Kidney tubule cell (primary cell): Measurements from ENCODE around the gene DPP10.

Experiments
- DNase-seq: peaks from one replicate; pipeline ENCODE4 v3.0.0-alpha.2; 2018; ENCODE audit warnings: low spot score

DPP10 gene

DNA sequence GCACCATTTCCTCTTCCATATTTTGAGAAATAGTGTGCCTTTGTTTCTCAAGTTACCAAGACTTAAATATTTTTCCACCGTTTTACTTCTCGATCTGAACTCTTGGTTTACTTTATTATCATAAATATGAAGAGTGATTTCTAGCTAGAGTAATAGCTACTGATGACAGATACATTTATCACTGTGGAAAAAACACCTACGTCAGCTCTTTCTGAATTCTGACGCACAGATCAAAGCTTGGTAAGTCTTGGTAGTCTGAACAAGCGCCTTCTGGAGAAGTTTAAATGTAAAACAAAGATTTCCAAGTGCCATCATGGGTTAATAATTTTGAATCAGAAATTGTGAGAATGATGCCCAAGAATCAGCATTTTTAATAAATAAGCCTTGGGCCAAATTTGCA, 367.7 kb downstream of the DPP10 start:
- no peak for DNase-seq

DNA sequence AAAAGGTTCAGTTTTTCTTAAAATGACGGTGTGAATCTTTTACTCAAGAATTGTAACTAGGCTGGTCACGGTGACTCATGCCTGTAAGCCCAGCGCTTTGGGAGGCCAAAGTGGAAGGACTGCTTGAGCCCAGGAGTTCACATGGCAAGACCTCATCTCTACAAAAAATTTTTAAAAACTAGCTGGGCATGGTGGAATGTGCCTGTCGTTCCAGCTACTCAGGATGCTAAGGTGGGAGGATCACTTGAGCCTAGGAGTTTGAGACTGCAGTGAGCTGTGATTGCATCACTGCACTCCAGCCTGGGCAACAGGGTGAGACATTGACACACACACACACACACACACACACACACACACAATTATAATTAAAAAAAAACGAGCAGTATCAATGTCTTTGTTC, 369.8 kb downstream of the DPP10 start:
- DNase-seq, result no peak

DNA sequence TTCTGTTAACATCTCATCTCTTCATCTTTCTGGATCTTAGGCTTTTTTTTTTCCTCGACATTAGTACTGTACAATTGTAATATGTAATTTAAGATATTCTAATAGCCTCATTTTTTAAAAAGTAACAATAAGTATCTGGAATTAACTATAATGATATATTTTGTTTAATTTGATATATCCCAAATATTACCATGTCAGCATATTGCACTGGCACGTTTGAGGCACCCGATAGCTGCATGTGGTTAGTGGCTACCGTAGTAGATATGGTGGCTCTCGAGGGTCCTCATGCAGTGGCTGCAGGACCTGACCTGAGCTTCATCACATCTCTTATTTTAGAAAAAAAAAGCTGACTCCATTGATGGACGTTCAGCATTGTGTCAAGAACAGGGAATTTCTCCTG, 371.9 kb downstream of the DPP10 start:
- no peak for DNase-seq

DNA sequence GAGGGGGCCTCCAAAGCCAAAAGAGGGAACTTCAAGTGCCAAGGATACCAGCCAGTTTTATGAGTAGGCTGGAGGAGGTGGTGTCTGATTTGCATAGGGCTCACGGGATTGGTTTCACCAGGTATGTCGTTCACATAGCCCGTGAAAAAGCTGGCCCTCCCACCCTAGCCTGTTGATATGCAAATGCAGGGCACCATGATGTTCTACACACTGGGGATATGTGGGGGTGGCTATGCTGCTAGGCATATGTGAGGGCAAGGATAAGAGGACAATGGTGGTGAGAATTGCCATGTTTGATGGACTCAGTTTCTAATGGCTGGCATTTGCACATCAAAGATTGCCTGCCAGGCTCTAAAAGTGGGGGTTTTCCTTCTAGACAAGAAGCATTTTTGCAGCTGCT, 378.6 kb downstream of the DPP10 start:
- DNase-seq, result no peak

DNA sequence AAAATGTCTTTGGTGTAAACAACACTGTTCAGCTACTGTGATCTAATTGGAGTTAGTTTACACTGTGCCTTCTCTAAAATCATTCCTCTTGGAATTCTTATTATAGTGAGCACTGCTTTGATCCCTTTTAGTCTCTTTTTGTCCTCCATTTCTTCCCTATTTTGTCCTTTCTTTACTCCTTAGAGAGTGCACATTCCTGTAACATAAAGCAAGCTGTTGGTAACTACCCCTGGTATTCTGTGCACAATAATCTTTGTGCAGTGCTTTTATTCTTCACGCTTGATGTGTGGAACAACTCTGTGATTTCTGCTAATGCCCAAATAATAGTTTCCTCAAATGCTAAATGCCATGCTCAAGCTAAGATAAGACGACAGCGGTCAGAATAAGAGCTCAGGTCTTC, 401.5 kb downstream of the DPP10 start:
- no peak for DNase-seq

DNA sequence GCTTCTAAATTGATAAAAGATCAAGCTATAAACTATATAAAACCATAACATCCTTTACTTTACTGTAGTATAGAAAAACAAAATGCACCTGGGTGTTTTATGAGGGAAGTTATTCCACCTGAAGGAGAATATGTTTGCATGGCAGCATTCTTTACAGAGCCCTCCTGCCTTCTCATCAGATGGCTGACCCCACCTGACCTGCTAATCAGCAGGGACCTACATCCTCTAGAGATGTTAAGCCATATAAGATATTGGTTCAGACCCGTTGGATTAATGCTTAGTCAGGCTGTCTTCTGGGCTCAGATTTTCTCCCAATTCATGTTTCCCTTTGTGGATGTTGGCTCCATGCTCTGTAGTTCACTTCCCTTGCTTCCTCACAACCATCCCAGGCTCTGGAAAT, 414.8 kb downstream of the DPP10 start:
- DNase-seq, result no peak

- no peak for DNase-seq
Measured at GRCh38 chr2:114859726-114860510, 417.5 kb downstream of the DPP10 start.

- no peak for DNase-seq
Measured at GRCh38 chr2:114862243-114862642, 419.8 kb downstream of the DPP10 start.

- DNase-seq, result no peak
Measured at GRCh38 chr2:114864901-114865300, 422.5 kb downstream of the DPP10 start.

GRCh38 chr2:114880046-114880445, 437.6 kb downstream of the DPP10 start:
- DNase-seq, result no peak

DNA sequence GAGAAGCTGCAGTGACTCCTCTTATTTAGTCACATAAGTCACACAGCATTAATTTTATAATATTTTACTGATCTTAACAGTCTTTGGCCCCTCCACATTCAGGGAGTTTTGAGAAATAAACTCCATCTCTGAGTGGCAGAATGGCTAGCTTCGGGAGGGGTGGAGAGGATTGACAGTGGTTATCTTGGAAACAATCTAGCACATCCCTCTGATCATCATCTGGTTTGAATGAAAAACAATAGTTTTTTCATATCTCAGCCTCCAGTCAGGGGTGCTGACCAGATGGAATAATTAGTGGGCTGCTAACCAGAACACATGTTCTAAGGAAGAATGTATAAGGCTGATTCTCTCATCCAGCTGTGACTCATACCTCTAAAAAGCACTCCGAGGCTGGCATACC, 477.5 kb downstream of the DPP10 start:
- DNase-seq, result no peak

GRCh38 chr2:114922076-114922475, 479.6 kb downstream of the DPP10 start:
- no peak for DNase-seq

DNA sequence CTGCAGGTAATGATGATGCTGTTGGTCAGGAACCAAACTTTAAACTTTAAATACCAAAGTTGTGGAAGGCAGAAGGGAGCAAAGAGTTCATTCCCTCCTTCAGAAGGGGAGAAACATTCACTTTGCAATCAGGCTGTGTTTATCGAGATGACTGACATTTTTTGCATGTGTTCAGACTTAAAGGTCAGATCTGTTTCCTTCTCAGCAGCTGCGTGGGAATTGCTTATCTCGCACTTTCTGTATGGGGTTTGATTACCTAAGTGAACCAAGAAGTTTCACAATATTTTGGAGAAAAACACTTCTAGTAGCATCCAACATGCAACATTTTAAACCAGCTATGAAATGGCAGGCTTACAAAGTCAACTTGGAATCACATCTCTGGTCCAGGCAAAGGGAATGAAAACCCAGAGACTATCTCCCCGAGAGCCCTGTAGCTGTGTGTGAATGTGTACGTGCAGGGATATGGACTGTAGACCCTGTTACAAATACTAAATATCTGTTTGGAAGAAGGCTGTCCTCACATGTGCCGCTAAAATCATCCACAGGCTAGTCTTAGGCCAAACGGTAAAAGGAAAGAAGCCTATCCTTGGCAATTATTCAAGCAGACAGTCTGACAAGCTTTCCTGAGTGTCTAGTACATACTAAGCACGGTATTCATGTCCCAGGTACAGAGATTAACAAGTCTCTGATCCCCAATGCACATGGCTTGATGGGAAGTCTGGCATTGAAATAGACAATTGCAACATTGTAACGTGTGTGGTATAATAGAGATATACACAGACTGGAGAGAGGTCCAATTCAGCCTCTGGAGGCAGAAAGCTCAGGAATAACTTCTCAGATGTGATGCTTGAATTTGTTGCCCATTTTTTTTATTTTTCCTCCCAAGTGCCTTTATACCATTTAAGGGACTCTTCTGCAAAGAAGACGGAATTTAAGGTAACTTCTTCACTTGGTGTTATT, 483.1 kb downstream of the DPP10 start:
- DNase-seq, result no peak

DNA sequence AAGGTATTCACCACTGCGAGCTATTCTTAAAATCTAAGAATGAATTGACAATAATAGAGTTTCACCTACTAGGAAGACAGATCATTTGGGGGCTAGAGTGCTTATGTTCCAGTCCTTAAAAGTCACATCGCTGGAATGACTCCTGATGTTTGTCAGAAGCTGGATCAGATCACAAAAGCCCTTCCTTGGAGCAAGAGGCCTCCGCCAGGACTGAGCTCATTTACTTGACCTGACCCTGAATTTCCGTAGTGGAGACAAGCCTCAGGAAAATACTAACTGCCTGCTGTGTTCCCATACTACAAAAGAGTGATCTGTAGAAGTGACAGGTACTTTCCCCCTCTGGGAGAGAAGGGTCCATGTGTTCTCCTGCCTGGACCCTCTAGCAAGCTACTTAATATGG, 483.9 kb downstream of the DPP10 start:
- no peak for DNase-seq

DNA sequence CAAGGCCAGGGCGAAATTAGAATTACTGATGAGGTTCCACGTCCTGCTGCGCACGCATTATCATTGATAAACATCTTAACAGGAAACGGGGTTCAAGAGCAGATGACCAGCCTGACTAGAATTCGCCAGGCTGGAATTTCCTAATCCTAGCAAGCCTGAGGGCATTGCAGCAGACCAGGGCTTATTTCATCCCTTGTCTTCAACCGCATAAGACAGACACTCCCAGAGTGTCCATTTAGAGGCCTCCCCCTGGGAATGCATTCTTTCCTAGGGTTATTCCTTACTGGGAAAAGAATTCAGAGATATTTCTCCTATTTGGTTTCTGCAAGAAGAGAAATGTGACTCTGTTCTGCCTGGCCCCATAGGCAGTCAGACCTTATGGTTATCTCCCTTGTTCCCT, 486.8 kb downstream of the DPP10 start:
- no peak for DNase-seq

GRCh38 chr2:114933671-114934241, 491.3 kb downstream of the DPP10 start:
- no peak for DNase-seq

GRCh38 chr2:114935031-114935430, 492.6 kb downstream of the DPP10 start:
- no peak for DNase-seq

DNA sequence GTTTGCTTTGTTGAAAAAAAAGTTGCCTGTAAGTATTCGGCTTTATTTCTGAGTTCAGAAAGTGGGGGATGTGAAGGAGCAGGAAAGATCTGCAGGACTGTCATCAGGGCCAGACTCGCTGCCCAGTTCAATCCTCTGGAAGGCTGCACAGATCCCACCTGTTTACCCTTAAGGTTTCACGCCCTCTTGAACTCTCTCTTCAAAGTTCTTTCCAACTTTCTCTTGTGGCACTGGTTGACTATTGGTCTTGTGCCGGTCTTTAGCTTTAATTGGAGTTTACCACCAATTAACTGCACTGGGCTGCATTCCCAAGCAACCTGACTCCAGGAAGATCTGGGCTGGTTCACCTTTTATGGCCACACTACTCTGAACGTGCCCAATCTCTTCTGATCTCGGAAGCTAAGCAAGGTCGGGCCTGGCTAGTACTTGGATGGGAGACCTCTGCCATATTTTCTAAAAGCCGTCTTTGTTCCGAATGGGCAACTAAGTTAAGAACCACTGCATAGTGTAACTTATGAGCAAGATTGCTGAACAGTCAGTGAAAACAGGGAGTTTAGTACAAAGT, 495.0 kb downstream of the DPP10 start:
- DNase-seq, result no peak

GRCh38 chr2:114940785-114941458, 498.5 kb downstream of the DPP10 start:
- DNase-seq, result no peak

DNA sequence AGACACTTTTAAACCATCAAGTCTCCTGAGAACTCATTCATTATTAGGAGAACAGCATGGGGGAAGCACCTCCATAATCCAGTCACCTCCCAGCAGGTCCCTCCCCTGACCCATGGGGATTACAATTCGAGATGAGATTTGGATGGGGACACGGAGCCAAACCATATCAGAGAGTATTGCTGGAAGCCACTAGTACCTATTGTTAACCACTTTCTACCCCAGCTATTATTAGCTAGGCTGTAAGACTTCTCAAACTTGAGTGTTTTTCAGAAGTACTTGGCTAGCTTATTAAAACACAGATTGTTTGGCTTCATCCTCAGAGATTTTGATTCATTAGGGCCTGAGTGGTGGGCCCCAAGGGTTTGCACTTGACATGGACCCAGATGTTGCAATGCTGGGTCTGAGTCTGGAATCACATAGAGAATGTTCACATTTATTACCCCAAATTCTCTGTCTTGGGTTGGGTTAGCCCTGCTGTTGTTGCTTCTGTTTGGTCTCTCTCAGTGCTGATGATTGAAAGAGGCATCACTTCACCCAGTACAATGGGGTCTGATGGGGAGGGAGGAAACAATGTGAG, 506.9 kb downstream of the DPP10 start:
- no peak for DNase-seq

DNA sequence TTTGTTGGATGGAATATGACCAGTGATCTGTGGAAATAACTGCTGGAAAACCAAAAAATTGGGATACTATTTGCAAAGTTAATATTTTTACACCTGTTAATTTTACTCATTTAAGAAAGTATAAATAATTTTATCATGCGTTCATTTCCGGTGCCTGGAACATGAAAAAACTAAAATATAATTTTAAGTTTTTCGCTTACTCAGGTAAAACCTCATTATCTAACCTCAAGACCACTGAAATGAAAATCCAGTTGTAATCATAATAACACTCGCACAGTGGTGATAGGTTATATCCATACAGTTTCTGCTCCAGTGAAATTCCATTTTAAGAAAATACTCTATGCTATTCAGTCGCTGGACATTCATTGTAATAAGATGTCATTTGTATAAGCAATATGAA, 517.9 kb downstream of the DPP10 start:
- DNase-seq, result no peak

DNA sequence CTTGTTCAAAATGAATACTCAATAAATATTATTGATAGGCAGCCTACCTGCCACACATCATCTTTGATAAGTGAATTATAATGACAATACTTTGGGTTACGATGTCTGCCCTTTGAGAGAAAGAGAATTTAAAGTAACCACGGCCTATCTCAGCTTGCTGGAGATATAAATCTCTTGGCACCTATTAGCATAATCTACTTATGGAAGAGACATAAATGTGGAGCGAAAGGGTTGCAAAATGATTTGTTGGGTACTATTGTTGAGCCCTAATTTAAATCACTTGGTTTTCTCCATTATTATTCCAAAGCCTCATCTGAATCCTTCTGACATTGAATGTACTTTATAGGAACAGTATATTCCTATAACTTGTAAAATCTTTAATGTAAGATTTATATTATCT, 520.1 kb downstream of the DPP10 start:
- DNase-seq, result no peak
